Smooth muscle cell (in vitro differentiated cells): Measurements from ENCODE around the gene ABCF2. TPM values are rescaled to one million over a fixed set of nuclear protein-coding genes. Genes with fewer than 3 reads are reported as not detected.

ENCODE experiments used
- DNase-seq: peaks from one replicate; lab custom pipeline; 2025; ENCODE audit not compliant: unreplicated experiment; lab: John Stamatoyannopoulos, UW
- H2AFZ ChIP-seq: fragments of 200-600 bp; sonication (generic); 2 replicates; pipeline ENCODE4 v1.6.0; 2016; ENCODE audit warnings: antibody characterized with exemption, low read depth, mild to moderate bottlenecking
- H3F3A ChIP-seq: fragments of 200-600 bp; sonication (generic); 2 replicates; pipeline ENCODE4 v1.6.0; 2017; ENCODE audit warnings: antibody characterized with exemption, low read depth
- H3K27ac ChIP-seq: fragments of 200-600 bp; sonication (generic); 2 replicates; pipeline ENCODE4 v1.5.1; 2016; ENCODE audit warnings: low read depth, mild to moderate bottlenecking
- H3K27me3 ChIP-seq: fragments of 200-600 bp; sonication (generic); 2 replicates; pipeline ENCODE4 v1.6.1; 2016; ENCODE audit warnings: low read depth, mild to moderate bottlenecking
- H3K36me3 ChIP-seq: fragments of 200-600 bp; sonication (generic); 2 replicates; pipeline ENCODE4 v1.5.1; 2016; ENCODE audit warnings: low read depth
- H3K4me1 ChIP-seq: fragments of 200-600 bp; sonication (generic); 2 replicates; pipeline ENCODE4 v1.5.1; 2016; ENCODE audit warnings: low read depth
- H3K4me2 ChIP-seq: fragments of 200-600 bp; sonication (generic); 2 replicates; pipeline ENCODE4 v1.6.0; 2016; ENCODE audit warnings: mild to moderate bottlenecking
- H3K4me3 ChIP-seq: fragments of 200-600 bp; sonication (generic); 2 replicates; pipeline ENCODE4 v1.5.1; 2016; ENCODE audit warnings: mild to moderate bottlenecking
- H3K79me2 ChIP-seq: fragments of 200-600 bp; sonication (generic); 2 replicates; pipeline ENCODE4 v1.6.0; 2016; ENCODE audit warnings: low read depth, mild to moderate bottlenecking
- H3K9ac ChIP-seq: fragments of 200-600 bp; sonication (generic); 2 replicates; pipeline ENCODE4 v1.6.0; 2016; ENCODE audit warnings: low read depth
- H3K9me3 ChIP-seq: fragments of 200-600 bp; sonication (generic); replicated peaks from 2 replicates; pipeline ENCODE4 v1.5.1; 2016; ENCODE audit warnings: low read depth
- H4K20me1 ChIP-seq: fragments of 200-600 bp; sonication (generic); 2 replicates; pipeline ENCODE4 v1.6.0; 2016; ENCODE audit warnings: low read depth
- WGBS: methylation state at CpG from one replicate; pipeline ENCODE4 v1.1.7; 2016; ENCODE audit warnings: low lambda C conversion rate; 5-methylcytosine and 5-hydroxymethylcytosine counted together
- microRNA counts: library from miRNA; unstranded; fragments of <30 nt; microRNA quantifications from one replicate; lab custom pipeline; 2016
- polyA plus RNA-seq: library from polyadenylated mRNA; unstranded; fragments of >200 nt; fragmentation: Nextera tagmentation; extraction: Ambion mirVana; gene quantifications from 2 replicates; pipeline ENCODE4 v1.2.1, GENCODE V29; 2016
- total RNA-seq: library from RNA; depleted of rRNA; stranded (reverse); fragments of >200 nt; gene quantifications from 2 replicates; pipeline ENCODE4 v1.2.3, GENCODE V29; 2014
- TF ChIP-seq, protein P1 (sequence below): fragments of 200-600 bp; sonication (generic); IDR thresholded peaks from 2 replicates; pipeline ENCODE4 v1.5.1; 2017; ENCODE audit warnings: borderline replicate concordance, mild to moderate bottlenecking, antibody characterized with exemption; ENCODE audit not compliant: insufficient read depth, poor library complexity, severe bottlenecking

The ABCF2 gene
- total and polyA plus RNA-seq, 2 experiments from 2014 or later, result 24.2 to 30.5 TPM

- Histone ChIP-seq H3K36me3 (no peaks in the 10 kb centered on the region), H3F3A (no peaks in the 10 kb centered on the region), H3K27me3 (peaks cover 91% of the 10 kb centered on the region), H3K79me2 (no peaks in the 10 kb centered on the region), H3K9me3 (no peaks in the 10 kb centered on the region), H3K27ac (no peak within 1 kb of the TSS), H4K20me1 (no peaks in the 10 kb centered on the region), H3K4me3 (peak within 1 kb of the TSS; percentile 46), H3K9ac (no peak within 1 kb of the TSS), H3K4me1 (peaks cover 6% of the 10 kb centered on the region), H3K4me2 (peak within 1 kb of the TSS; percentile 88), H2AFZ (no peak within 1 kb of the TSS)
- DNase-seq, result no peak
- TF ChIP-seq, protein P1, sequence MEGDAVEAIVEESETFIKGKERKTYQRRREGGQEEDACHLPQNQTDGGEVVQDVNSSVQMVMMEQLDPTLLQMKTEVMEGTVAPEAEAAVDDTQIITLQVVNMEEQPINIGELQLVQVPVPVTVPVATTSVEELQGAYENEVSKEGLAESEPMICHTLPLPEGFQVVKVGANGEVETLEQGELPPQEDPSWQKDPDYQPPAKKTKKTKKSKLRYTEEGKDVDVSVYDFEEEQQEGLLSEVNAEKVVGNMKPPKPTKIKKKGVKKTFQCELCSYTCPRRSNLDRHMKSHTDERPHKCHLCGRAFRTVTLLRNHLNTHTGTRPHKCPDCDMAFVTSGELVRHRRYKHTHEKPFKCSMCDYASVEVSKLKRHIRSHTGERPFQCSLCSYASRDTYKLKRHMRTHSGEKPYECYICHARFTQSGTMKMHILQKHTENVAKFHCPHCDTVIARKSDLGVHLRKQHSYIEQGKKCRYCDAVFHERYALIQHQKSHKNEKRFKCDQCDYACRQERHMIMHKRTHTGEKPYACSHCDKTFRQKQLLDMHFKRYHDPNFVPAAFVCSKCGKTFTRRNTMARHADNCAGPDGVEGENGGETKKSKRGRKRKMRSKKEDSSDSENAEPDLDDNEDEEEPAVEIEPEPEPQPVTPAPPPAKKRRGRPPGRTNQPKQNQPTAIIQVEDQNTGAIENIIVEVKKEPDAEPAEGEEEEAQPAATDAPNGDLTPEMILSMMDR, result no peak
- under 1% methylated on average over 45 of the region's 101 CpGs for WGBS
These were observed 59.6 kb downstream of the ABCF2 start, which contains the start of gene GBX1 for GRCh38 chr7:151167197-151167961. GBX1 (minus strand) TSS chr7:151167694; CDS start chr7:151167548, 146 bp downstream.

DNA sequence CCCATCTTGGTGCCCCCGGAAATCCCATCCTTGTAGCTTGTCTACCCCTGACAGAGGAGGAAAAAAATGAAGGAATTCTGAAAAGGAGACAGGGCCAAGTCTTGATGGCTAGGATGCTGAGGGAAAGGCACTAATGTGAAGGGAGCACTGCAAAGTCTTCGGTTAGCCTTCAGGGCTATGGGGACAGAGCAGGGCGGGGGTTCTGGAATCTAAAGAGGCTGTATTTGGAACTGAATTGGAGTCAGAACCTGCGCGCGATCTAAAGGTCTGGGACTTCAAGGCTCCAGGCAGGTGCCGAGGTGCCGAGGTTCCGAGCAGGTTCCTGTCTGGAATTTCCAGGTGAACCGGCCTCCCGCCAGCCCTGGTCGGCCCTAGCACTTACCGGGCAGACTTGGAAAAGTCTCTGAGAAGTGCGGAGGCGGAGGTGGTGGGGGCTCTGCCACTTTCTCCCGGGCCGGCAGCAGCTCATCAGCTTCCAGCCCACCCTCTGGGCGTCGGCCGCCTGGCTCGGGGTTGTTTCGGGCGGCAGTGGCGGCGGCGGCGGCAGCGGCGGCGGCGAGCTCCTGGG lies 60.3 kb downstream of the ABCF2 start:
- Histone ChIP-seq H3K4me3 (peak overlapping the region; percentile 46), H3K4me2 (peak overlapping the region; percentile 88), H3K4me1 (peaks cover 6% of the 10 kb centered on the region), H2AFZ (no peak overlapping the region), H4K20me1 (no peaks in the 10 kb centered on the region), H3K27ac (no peak overlapping the region), H3F3A (no peaks in the 10 kb centered on the region), H3K9me3 (no peaks in the 10 kb centered on the region), H3K79me2 (no peaks in the 10 kb centered on the region), H3K9ac (no peak overlapping the region), H3K27me3 (peaks cover 98% of the 10 kb centered on the region), H3K36me3 (no peaks in the 10 kb centered on the region)
- no peak for DNase-seq
- WGBS, result 10% methylated on average over 28 of the region's 31 CpGs
- TF ChIP-seq, protein P1, result no peak

MicroRNAs encoded within 50 kb of the gene (microRNA counts, 767-probe panel; counts per million panel counts)
- microRNA hsa-miR-671-3p (lab: Ali Mortazavi, UCI) (183 counts per million), microRNA hsa-miR-671-5p (lab: Ali Mortazavi, UCI) (183 counts per million)

Other genes starting within 250 kb of the ABCF2 start
- gene KCNH2, start 248.9 kb downstream of the ABCF2 start, total RNA-seq, result 12.9 and 13.3 TPM in 2 replicates
- gene KCNH2, start 248.9 kb downstream of the ABCF2 start, polyA plus RNA-seq, result 32.1 and 37.7 TPM in 2 replicates
- gene NOS3, start 236.2 kb downstream of the ABCF2 start, total RNA-seq, result 3.4 and 6.2 TPM in 2 replicates
- gene NOS3, start 236.2 kb downstream of the ABCF2 start, polyA plus RNA-seq, result 7.8 and 11.7 TPM in 2 replicates
- 1.7 and 2.6 TPM in 2 replicates for gene ATG9B, start 202.7 kb downstream of the ABCF2 start, total RNA-seq
- 6.5 and 16.6 TPM in 2 replicates for gene ATG9B, start 202.7 kb downstream of the ABCF2 start, polyA plus RNA-seq
- 17.3 and 23.4 TPM in 2 replicates for gene ABCB8, start 198.8 kb downstream of the ABCF2 start, total RNA-seq
- gene ABCB8, start 198.8 kb downstream of the ABCF2 start, polyA plus RNA-seq, result 24.2 and 27.0 TPM in 2 replicates
- 2.2 and 2.3 TPM in 2 replicates for gene ASIC3, start 178.7 kb downstream of the ABCF2 start, total RNA-seq
- 2.0 and 4.7 TPM in 2 replicates for gene ASIC3, start 178.7 kb downstream of the ABCF2 start, polyA plus RNA-seq
- 18.6 and 22.1 TPM in 2 replicates for gene CDK5, start 169.3 kb downstream of the ABCF2 start, total RNA-seq
- gene CDK5, start 169.3 kb downstream of the ABCF2 start, polyA plus RNA-seq, result 36.4 and 50.1 TPM in 2 replicates
- gene SLC4A2, start 167.6 kb downstream of the ABCF2 start, total RNA-seq, result 42.3 and 89.3 TPM in 2 replicates
- 96.4 and 104 TPM in 2 replicates for gene SLC4A2, start 167.6 kb downstream of the ABCF2 start, polyA plus RNA-seq
- 92.0 and 100 TPM in 2 replicates for gene FASTK, start 146.4 kb downstream of the ABCF2 start, total RNA-seq
- gene FASTK, start 146.4 kb downstream of the ABCF2 start, polyA plus RNA-seq, result 177 and 188 TPM in 2 replicates
- 30.3 and 35.9 TPM in 2 replicates for gene TMUB1, start 143.7 kb downstream of the ABCF2 start, total RNA-seq
- 69.8 and 70.4 TPM in 2 replicates for gene TMUB1, start 143.7 kb downstream of the ABCF2 start, polyA plus RNA-seq
- 27.2 and 29.8 TPM in 2 replicates for gene AGAP3, start 140.7 kb downstream of the ABCF2 start, total RNA-seq
- 51.4 and 87.3 TPM in 2 replicates for gene AGAP3, start 140.7 kb downstream of the ABCF2 start, polyA plus RNA-seq
- not detected in 2 replicates for gene GBX1, start 59.5 kb downstream of the ABCF2 start, total RNA-seq
- gene GBX1, start 59.5 kb downstream of the ABCF2 start, polyA plus RNA-seq, result not detected in 2 replicates
- not detected in 2 replicates for gene ASB10, start 40.0 kb downstream of the ABCF2 start, total RNA-seq
- not detected in 2 replicates for gene ASB10, start 40.0 kb downstream of the ABCF2 start, polyA plus RNA-seq
- gene H2BK1, start 16.7 kb downstream of the ABCF2 start, total RNA-seq, result not detected in 2 replicates
- not detected in 2 replicates for gene H2BK1, start 16.7 kb downstream of the ABCF2 start, polyA plus RNA-seq
- gene CHPF2, start 5.3 kb upstream of the ABCF2 start, total RNA-seq, result 42.3 and 43.7 TPM in 2 replicates
- 70.8 and 71.8 TPM in 2 replicates for gene CHPF2, start 5.3 kb upstream of the ABCF2 start, polyA plus RNA-seq
- 35.8 and 44.4 TPM in 2 replicates for gene SMARCD3, start 21.5 kb upstream of the ABCF2 start, total RNA-seq
- gene SMARCD3, start 21.5 kb upstream of the ABCF2 start, polyA plus RNA-seq, result 58.1 and 66.3 TPM in 2 replicates
- gene NUB1, start 114.6 kb upstream of the ABCF2 start, total RNA-seq, result 34.7 and 36.9 TPM in 2 replicates
- gene NUB1, start 114.6 kb upstream of the ABCF2 start, polyA plus RNA-seq, result 27.7 and 28.5 TPM in 2 replicates
- gene WDR86, start 182.8 kb upstream of the ABCF2 start, total RNA-seq, result 1.3 and 5.6 TPM in 2 replicates
- 4.1 and 8.3 TPM in 2 replicates for gene WDR86, start 182.8 kb upstream of the ABCF2 start, polyA plus RNA-seq
- gene CRYGN, start 212.9 kb upstream of the ABCF2 start, total RNA-seq, result not detected in 2 replicates
- gene CRYGN, start 212.9 kb upstream of the ABCF2 start, polyA plus RNA-seq, result 0.13 and 0.19 TPM in 2 replicates